Activated CD4-positive, alpha-beta T cell treated with anti-CD3 and anti-CD28 coated beads, Interleukin-2, amount 50 U/mL, for 16 hours (primary cell): ENCODE measurements around the gene ATP6V0D1.
"Not testable (repeated sequence)": the region's sequence is repeated elsewhere in the genome, so short reads cannot be mapped to it uniquely, and the experiment has no call there.

Experiments
- DNase-seq: peaks from one replicate; pipeline ENCODE4 v3.0.0-alpha.2; 2020

Gene ATP6V0D1

DNA sequence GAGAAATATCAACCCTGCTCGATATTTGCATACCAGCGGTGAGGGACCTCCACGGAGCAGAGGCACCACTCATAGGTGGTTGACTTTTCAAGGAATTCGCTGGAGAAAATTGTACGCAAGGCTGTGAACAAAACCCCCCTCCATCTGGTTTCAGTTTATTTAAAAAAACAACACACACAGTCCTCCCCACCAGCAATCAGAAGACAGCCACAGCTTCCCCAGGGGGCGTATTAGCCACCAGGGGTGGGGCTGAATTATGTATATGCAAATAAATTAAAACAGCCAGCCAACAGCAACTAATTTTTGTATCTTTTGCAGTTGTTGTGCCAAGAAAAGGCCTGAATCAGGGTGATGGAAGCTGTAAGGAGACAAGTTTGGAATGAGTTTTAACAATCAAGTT lies 55.9 kb downstream of the ATP6V0D1 start:
- DNase-seq, result no peak

DNA sequence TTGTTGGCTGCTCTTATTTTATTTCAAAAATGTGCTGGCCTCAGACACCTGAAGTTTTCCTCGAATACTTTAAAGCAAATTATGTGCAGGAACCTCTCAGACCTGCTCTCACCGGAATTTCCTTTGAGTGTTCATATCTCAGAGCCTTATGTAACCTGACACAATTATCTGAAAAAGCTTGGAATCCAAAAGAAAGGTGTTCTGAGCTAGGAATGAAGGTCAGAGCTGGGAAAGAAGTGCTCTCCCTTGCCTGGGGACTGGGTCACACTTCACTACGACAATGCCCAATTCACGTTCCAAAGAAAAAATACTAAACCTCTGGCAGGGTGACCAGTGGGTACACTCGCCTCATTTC lies 56.7 kb downstream of the ATP6V0D1 start:
- no peak for DNase-seq

DNA sequence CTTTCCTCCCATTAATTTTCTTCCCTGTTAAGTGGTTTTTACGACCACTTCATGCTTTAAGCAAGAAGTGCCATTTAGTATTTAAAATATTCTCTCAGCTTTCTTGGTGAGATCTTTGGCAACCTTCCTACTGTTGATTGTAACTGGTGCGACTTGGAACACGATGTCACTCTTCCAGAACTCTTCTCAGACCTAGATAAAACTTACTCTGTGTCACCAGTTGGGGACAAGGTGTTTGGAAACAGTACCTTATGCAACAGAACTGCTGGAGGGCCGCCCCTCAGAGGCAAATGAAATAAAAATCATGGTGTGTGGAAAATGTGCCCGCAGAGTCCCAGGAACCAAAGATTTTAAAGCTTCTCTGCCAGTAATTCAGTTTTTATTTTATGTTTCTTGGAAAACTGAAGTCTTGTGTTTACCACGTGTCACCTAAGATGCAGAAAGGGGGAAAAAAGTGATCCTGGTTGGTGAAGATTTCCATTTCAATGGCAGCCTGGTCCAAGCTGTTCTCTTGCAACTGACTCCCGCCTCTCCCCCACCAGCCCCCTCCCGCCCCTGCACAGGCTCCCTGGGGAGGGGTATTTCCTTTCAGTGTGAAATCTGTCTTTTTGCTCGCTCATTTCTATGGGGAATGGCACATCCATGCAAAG lies 57.2 kb downstream of the ATP6V0D1 start:
- no peak for DNase-seq

DNA sequence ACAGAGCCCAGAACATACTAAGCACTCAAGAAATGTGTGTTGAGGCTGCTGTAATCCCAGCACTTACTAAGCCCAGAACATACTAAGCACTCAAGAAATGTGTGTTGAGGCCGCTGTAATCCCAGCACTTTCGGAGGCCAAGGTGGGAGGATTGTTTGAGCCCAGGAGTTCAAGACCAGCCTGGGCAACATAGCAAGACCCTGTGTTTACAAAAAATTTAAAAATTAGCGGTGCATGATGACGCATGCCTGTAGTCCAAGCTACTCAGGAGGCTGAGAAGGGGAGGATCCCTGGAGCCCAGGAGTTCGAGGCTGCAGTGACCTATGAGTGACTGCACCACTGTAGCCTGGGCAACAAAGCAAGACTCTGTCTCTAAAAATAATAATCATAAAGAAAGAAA lies 57.9 kb downstream of the ATP6V0D1 start:
- no peak for DNase-seq

DNA sequence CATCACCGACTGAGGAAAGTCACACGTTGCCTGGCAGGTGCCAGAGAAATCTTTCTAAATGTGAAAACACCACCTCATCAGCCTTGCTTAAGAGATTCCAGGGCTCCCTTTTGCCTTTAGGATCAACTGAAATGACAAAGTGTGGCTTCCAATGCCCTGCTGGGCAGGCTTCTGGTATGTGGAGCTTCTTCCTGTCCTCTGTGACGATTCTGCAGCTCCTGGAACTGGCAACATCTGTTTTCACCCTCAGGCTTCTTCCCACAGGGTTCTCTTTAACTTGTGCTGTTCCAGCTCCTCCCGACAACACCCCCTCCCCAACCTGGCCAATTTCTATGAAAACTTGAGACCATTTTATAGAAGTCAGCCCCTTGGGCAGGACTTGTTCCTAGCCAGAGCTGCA lies 59.9 kb downstream of the ATP6V0D1 start:
- DNase-seq, result no peak

DNA sequence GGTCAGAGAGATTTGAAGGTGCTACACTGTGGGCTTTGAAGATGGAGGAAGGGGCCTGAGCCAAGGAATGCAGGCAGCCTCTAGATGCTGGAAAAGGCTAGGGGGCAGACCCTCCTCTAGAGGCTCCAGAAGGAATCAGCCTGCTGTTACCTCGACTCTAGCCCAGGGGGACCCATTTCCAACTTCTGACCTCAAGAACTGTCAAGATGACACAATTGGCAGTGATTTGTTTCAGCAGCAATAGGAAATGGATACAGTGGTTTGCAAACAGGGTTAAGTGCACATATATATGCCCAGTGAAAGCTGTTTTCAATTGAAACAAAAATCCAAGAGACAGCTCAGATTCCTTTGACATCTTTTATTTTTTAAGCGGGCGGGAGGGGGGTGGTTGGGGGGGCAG lies 61.0 kb downstream of the ATP6V0D1 start:
- no peak for DNase-seq

DNA sequence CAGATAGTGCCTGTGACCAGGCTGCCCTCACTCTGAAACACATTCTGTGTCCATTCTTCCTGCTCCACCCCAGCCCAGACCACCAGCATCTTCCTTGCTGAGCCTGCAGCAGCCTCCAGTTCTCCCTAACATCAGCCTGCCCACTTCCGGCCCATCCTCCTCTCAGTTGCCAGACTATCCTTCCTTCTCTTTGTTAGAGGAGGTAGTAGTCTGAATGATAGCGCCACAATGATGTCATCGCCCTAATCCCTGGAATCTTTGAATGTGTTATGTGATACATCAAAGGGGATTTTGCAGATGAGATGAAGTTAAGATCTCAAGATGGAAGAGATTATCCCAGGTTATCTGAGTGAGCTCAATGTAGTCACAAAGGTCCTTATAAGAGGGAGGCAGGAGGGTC lies 61.5 kb downstream of the ATP6V0D1 start:
- DNase-seq, result no peak

DNA sequence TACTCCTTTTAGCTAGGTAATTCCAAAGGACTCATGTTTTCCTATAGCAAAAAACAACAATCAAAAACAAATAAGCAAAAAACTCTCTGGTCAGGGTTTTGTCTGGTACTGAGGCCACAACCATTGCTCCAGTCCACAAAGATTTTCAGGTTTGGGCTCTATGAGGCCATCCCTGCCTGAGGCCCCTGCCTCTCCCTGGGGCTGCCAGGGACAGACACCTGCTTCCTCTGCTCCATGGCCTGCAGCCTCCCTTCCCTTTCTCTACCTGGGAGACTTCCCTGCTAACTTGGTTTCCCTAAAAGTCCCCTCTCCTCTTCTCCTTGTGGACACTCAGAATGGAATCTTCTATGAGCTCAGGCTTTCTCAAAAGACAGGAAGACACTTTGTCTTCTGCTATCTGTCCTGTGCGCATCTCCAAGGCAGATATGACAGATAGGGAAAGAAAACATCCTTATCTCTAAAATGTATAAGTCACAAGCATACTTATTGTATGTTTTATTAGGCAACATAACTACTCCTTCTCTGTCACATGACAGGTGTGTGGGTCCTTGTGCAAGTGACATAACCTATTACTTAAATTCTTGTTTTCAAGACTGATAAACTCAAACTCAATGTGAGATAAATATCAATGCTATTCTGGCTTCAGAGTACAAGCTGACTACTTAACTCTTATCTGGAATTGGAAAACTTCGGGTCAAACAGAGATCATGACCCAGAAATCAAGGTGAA lies 63.5 kb downstream of the ATP6V0D1 start:
- no peak for DNase-seq

DNA sequence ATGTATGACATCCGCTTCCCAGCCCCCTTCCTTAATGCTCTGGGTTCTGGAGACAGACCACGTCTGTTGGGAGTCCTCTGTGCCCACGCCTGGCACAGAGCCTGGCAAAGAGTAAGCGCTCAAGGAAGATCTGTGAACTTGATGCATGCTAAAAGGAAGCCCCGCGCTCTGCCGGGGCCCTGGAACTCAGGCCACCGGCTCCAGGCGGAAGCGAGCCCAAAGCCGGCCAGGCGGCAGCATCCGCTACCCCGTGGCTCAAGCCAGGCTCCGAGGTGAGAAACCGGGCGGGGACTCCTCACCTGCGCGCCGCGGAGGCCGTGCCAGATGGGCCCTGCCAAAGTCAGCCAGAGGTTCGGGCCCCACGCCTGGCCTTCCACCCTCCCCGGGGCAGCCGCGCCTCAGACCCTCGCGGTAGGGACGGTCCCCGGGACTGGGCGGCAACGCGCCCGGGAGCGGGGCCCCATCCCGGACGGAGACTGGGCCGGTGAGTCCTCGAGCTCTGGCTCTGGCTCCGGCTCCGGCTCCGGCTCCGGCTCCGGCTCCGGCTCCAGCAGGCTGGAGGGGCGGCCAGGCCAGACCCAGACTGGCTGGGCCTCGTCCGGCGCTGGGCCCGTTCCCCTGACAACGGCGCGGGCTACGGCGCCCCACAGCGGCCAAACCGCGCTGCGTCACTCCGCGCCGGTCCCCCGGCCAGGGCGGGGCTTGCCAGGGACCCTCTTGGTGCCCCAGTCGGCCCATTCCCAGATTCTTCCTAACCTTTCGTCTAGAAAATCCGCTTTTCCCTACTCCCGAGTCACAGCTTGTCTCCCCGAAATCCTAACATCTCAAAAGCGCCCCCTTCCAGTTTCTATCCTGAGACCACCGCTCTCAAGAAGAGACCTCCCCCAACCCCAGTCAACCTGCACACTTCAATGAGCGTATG lies 64.8 kb downstream of the ATP6V0D1 start, which contains the start of gene ZDHHC1:
TSS of gene ZDHHC1 (minus strand) at position 606 of the 922 bp plus-strand sequence. CDS start 8,702 bp downstream, outside the sequence.
- peak; percentile 41 for DNase-seq

DNA sequence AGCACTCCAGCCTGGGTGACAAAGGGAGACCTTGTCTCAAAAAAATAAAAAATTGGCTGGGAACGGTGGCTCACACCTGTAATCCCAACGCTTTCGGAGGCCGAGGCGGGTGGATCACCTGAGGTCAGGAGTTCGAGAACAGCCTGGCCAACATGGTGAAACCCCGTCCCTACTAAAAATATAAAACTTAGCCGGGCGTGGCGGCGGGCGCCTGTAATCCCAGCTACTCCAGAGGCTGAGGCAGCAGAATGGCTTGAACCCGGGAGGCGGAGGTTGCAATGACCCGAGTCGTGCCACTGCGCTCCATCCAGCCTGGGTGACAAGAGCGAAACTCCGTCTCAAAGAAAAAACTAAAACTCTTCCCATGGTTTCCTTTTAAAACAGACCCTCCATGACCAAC lies 65.5 kb downstream of the ATP6V0D1 start:
- not testable (repeated sequence) for DNase-seq

DNA sequence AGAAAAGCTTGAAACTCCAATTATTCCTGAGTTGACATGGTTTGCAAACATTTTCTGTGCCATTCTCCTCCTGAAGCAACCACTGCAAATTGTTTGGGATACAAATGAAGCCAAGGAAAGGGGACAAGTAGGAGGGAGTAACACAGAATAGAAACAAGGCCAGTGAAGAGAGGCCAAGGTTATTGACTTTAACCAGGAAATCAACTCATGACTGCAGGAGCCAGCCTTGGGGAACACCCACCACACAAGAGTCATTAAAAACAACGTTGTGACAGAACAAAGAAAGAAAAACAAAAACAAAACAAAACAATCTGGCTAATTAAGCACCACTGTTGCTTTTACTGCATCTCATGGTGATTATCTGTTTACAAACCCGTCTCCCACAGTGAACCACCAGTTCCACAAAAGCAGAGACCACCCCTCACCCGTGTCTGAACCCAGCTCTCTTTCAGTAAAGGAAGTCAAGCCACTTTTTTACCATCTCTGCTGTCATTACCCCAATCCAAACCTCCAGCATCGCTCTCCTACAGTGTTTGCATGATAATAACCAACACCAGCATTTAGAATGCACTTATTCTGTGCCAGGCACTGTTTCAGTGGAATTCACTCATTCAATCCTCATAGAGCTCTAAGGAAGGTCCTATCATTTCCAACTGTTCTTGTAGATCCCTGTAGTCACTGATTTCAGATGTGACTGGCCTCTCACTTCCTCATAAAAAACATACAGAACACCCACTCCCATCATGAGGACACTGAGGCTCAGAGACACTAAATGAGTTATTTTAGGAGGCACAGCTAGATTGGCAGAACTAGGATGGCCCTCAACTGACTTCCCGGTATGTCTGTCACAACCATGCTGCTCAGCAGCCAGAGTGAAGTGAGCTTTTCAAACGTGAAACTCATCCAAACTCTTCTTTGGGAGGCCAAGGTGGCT lies 66.7 kb downstream of the ATP6V0D1 start:
- DNase-seq, result no peak

DNA sequence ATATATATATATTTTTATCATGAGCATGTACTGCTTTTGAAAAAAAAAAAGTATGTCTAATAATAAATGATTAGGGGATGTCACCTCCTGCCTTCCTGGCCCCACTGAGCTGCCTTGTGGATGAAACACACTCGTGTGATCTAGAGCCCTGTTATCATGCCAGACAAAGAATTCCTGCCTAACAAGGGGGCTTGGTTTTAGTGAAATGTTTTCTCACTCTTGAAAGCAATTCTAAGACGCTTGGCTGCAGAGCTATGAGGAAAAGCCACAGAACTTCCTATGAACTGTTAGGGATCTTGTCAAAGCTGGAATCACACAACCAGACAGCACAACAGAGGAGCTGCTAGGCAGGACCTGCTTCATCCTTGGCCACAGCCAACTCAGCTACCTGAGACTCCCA lies 68.7 kb downstream of the ATP6V0D1 start:
- no peak for DNase-seq

DNA sequence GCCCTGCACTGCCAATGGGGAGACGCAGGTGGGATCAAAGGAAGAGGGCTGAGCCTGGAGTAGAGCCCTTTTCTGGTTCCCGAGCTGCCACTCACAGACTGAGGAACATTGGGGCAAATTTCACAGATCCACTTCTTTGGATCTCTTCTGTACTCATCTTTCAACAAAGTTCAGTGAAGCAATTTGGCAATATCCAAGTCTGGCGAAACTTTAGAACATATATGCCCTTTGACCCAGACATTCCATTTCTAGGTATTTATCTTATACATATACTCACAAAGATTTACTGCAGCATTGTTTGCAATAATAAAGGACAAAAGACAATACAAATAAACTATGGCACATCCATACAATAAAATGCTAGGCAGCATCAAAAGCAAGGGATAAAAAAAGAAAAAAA lies 69.6 kb downstream of the ATP6V0D1 start:
- no peak for DNase-seq

DNA sequence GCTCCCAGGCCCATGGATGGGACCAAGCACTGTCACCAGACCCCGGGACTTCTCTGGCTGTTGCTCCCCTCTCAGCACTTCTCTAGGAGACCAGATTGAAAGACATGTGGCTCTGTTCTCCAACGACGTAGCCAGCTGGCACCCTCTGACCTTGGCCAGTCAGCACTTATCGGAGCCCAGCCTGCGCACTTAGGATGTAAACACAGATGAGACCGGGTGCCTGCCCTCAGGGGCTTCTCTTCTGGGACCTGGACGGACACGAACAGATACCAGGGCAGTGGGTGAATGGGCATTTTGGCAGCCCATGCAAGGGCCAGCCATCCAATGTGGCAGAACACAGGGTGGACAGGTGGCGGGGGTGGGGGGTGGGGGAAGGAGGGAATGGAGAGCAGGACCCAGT lies 71.3 kb downstream of the ATP6V0D1 start:
- no peak for DNase-seq

DNA sequence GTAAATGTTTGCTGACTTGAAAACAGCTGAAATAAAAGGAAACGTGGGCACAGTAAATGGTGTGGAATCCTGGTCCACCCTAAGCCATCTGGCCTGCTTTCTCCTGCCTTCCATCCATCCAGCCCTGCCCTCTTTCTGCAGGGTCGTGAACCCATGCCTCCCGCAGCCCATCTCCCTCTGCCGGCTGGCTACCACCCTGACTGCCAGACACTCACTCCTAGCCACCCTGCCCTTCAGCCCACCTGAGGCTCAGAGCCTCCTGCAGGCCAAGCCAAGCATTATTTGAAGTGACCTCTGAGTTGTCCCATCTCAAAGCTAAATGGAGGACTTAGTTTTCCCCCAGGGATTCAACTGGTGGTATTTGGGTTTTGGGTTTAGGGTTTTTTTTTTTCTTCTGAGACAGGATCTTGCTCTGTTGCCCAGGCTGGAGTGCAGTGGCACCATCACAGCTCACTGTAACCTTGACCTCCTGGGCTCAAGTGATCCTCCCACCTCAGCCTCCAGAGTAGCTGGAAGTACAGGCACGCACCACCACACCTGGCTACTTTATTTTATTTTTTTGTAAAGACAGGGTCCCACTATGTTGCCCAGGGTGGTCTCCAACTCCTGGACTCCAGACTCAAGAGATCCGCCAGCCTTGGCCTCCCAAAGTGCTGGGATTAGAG lies 73.0 kb downstream of the ATP6V0D1 start:
- no peak for DNase-seq

DNA sequence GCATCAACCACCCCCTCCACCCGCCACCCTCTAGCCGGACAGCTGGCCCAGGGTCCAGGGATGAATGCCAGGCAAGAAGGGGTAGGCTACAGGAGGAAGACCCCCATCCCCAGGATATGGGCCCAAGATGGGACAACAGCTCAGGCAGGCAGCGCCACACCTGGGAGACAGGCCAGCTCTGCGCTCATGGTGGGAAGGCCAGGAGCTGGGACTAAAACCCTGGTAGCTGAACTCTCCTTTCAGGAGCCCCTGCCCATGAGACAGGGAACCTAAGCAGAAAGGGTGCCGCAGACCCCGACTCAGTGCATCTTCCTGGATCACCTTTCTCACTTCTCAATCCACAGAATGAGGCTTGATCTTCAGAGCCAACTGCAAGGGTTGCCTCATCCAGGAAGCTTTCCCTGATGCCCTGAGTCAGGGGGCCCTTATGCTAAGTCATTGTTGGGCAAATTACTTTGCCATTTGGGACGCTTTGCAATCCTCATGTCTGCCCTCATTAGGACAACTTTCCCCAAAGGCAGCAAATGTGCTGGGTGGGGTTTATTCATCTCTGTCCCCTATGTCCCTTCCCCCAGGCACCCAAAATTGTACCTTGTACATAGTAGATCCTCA lies 73.7 kb downstream of the ATP6V0D1 start:
- no peak for DNase-seq

DNA sequence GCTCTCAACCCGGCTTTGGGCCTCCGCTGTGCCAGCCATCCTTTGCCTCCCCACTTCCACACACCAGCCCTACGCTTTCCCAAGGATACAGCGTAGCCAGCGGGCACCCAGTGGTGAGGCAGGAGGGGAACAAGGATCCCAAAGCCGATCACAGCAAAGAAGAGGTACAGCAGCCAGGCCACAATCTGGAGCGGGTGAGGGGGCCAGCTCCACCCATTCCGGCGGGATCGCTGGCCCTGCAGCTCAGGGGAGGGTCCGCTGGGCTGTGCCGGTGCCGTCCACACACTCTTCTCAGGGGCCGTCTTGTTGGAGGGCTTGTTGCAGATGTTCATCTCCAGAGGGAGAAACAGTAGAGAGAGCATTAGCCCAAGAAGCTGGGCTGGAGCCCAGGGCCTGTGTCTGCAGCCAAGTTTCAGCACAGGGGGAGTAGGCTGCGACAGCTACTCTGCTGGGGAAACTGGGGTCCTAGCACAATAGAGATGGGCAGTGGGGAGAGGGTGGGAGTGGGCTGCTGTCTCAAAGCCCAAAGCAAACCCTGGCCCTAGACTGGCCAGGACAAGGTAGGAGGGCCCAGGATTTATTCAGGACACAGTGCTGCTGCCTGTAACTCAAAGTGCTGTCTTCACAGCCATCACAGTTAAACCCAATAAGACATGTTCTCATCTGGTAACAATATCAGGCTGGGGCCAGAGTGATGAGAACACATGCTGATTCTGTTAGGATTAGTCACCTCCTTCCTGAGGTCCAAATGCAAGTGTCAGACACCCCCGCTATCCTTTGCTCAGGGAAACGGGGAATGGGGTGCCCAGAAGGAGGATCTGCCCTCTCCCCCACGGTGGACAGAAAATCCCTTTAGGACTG lies 74.6 kb downstream of the ATP6V0D1 start:
- no peak for DNase-seq

DNA sequence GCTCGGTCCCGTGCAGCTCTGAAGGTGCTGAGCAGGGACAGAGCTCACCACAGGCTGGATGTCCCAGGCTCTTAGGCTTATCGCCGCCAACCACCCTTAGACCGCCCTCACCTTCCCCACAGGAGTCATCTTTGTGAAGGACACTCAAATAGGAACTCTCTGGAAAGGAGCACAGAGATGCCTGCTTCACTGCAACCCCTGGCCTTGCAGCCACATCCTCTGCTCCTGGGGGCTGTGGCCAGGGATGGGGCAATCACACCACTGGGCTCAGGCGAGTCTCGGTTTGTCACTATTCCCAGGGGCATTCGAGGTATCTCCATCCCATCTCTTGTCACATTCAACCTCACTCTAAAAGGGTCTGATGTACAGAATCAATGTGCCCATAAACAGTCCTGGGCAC lies 75.6 kb downstream of the ATP6V0D1 start:
- DNase-seq, result no peak

DNA sequence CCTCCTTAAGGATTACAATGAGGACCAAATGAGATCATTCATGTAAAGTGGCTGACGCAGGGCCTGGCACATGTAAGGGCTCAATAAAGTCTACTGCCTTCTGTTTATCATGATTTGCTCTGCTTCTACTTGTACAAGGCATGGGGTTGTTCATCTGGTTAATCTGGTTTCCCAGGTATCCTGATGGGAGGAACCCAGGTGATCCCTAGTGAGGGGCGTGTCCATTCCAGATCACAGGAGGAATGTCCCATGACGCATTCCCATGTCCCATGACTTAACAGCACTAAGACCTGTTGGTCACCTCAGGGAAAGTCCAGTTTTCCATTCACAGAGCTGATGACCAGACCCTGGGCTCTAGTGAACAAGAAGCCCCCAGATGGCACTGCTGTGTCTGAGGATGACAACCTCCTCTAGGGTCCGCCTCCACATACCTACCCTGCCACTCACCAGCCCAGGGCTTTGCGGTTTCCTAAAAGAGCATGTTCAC lies 76.2 kb downstream of the ATP6V0D1 start:
- no peak for DNase-seq

DNA sequence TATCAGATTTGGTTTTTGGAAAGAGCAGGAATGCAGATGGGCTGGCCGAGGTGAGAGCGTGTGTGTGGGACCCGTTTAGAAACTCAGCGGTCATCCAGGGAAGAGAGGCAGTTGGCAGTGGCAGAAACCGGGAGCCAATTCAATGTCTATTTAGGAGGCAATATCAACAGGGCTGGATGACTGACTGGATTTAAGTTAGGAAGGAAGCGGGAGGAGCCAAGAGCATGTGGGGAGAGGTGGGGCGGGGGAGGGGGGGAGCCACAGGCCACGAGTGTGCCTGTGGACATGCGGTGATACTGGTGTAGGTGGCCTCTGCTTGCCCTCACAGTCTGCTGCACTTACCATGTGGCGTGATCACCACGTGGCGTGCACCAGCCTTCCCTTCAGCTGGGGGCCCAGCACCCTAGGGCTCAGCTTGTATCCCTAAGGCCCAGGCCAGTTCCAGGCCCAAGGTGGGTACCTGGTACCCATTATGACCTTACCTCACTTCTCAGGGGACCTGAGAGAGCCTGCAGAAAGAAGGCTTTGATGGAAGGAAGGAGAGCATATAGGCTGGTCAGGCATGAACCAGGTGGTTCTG lies 76.9 kb downstream of the ATP6V0D1 start:
- no peak for DNase-seq
